HepG2 (cell line): ENCODE data around the gene RPL35. TPM values are rescaled to one million over a fixed set of nuclear protein-coding genes. Genes with fewer than 3 reads are reported as not detected.

Source experiments
- CBFB ChIP-seq: sonication (generic); formaldehyde crosslinking; IDR thresholded peaks from 2 replicates; pipeline ENCODE4 v1.4.0; 2020; ENCODE audit warnings: missing genetic modification reagents
- RBAK ChIP-seq: sonication (generic); formaldehyde crosslinking; IDR thresholded peaks from 2 replicates; pipeline ENCODE4 v1.5.1; 2020; ENCODE audit warnings: mild to moderate bottlenecking, missing genetic modification reagents
- SALL1 ChIP-seq: sonication (generic); formaldehyde crosslinking; IDR thresholded peaks from 2 replicates; pipeline ENCODE4 v1.8.0; 2022; ENCODE audit warnings: mild to moderate bottlenecking, missing genetic modification reagents
- YEATS2 ChIP-seq: sonication (generic); formaldehyde crosslinking; IDR thresholded peaks from 2 replicates; pipeline ENCODE4 v1.4.0; 2020; ENCODE audit warnings: missing genetic modification reagents, borderline replicate concordance
- ZFX ChIP-seq: sonication (generic); formaldehyde crosslinking; IDR thresholded peaks from 2 replicates; pipeline ENCODE4 v1.4.0; 2020; ENCODE audit warnings: mild to moderate bottlenecking, low read depth, missing genetic modification reagents, moderate library complexity
- ZNF598 ChIP-seq: sonication (generic); formaldehyde crosslinking; IDR thresholded peaks from 2 replicates; pipeline ENCODE4 v1.5.1; 2020; ENCODE audit warnings: mild to moderate bottlenecking, missing genetic modification reagents, borderline replicate concordance
- ZNF878 ChIP-seq: sonication (generic); formaldehyde crosslinking; IDR thresholded peaks from 2 replicates; pipeline ENCODE4 v1.8.1; 2023; ENCODE audit warnings: mild to moderate bottlenecking, missing genetic modification reagents, moderate library complexity
- ZSCAN25 ChIP-seq: sonication (generic); formaldehyde crosslinking; IDR thresholded peaks from 2 replicates; pipeline ENCODE4 v1.8.0; 2022; ENCODE audit warnings: mild to moderate bottlenecking, missing genetic modification reagents
- polyA plus RNA-seq, 8 experiments: library from polyadenylated mRNA; depleted of rRNA in 3 of 8; stranded (reverse) in 7 of 8; unstranded in 1 of 8; fragments of >200 nt; fragmentation: Illumina TruSeq in 4 of 8; extraction: Trizol in 4 of 8; gene quantifications; 2 replicates each; pipeline versions ENCODE4 v1.2.1 to v1.2.3, GENCODE V29; 2011 to 2016; ENCODE audit warnings: low read depth in 4 of 8, missing spikeins in 1 of 8, mixed read lengths in 1 of 8; ENCODE audit not compliant: insufficient read depth in 1 of 8
- total RNA-seq, 5 experiments: library from RNA; depleted of rRNA; stranded (reverse); fragments of >200 nt; fragmentation: Illumina TruSeq; extraction: Trizol; gene quantifications; 2 replicates each; pipeline ENCODE4 v1.2.3, GENCODE V29; 2016; ENCODE audit warnings: low read depth in 1 of 5
- TF ChIP-seq, protein P1 (sequence below): sonication (generic); formaldehyde crosslinking; IDR thresholded peaks from 2 replicates; pipeline ENCODE4 v1.5.1; 2020; ENCODE audit warnings: mild to moderate bottlenecking, missing genetic modification reagents, moderate library complexity
- TF ChIP-seq, protein P2 (sequence below): sonication (generic); formaldehyde crosslinking; IDR thresholded peaks from 2 replicates; pipeline ENCODE4 v1.8.1; 2023; ENCODE audit warnings: mild to moderate bottlenecking, missing genetic modification reagents, borderline replicate concordance
- TF ChIP-seq, protein P3 (sequence below): sonication (generic); formaldehyde crosslinking; IDR thresholded peaks from 2 replicates; pipeline ENCODE4 v1.5.0; 2020; ENCODE audit warnings: mild to moderate bottlenecking, missing genetic modification reagents, borderline replicate concordance
- TF ChIP-seq, protein P4 (sequence below): sonication (generic); formaldehyde crosslinking; IDR thresholded peaks from 2 replicates; pipeline ENCODE4 v1.5.1; 2020; ENCODE audit warnings: mild to moderate bottlenecking, missing genetic modification reagents, moderate library complexity

RPL35 gene
- total and polyA plus RNA-seq, 2 of the 13 experiments (the other 11 are each of a cell fraction or from before 2014, with no cell fraction given): 2,153 to 2,935 TPM

DNA sequence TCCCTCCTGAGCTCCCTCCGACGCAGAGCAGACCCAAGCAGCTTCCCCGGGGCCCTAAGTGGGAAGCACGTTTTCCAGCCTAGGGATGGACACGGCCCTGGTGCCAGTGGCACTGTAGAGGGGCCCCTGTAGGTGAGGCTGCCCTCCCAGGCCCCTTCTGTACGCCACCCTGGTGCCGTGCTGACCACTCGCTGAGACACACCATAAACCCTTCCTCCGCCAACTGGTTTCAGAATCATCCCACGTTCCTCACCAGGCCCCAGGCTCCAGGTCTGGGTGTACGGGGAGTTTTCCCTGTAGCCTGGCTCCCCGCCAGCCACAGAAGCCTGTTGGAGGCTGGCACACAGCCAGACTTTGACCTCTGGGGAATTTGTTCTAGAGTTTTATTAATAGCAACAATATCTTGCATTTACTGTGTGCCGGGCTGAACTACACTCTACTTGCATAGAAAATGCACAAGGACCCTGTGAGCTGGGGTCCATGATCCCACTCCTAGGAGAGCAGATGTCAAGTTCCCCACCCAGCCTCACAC is 26.7 kb downstream of the RPL35 start (continued):
- TF ChIP-seq RBAK (CRISPR knock-in tag): no peak
- TF ChIP-seq ZNF598: 0 out of 2 replicates have a peak, but pooled peaks have one; percentile 25
- TF ChIP-seq, protein P1, sequence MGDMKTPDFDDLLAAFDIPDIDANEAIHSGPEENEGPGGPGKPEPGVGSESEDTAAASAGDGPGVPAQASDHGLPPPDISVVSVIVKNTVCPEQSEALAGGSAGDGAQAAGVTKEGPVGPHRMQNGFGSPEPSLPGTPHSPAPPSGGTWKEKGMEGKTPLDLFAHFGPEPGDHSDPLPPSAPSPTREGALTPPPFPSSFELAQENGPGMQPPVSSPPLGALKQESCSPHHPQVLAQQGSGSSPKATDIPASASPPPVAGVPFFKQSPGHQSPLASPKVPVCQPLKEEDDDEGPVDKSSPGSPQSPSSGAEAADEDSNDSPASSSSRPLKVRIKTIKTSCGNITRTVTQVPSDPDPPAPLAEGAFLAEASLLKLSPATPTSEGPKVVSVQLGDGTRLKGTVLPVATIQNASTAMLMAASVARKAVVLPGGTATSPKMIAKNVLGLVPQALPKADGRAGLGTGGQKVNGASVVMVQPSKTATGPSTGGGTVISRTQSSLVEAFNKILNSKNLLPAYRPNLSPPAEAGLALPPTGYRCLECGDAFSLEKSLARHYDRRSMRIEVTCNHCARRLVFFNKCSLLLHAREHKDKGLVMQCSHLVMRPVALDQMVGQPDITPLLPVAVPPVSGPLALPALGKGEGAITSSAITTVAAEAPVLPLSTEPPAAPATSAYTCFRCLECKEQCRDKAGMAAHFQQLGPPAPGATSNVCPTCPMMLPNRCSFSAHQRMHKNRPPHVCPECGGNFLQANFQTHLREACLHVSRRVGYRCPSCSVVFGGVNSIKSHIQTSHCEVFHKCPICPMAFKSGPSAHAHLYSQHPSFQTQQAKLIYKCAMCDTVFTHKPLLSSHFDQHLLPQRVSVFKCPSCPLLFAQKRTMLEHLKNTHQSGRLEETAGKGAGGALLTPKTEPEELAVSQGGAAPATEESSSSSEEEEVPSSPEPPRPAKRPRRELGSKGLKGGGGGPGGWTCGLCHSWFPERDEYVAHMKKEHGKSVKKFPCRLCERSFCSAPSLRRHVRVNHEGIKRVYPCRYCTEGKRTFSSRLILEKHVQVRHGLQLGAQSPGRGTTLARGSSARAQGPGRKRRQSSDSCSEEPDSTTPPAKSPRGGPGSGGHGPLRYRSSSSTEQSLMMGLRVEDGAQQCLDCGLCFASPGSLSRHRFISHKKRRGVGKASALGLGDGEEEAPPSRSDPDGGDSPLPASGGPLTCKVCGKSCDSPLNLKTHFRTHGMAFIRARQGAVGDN (CRISPR knock-in tag): peak; percentile 53
- no peak for TF ChIP-seq YEATS2 (CRISPR knock-in tag)
- TF ChIP-seq, protein P2, sequence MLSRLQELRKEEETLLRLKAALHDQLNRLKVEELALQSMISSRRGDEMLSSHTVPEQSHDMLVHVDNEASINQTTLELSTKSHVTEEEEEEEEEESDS: no peak
- no peak for TF ChIP-seq CBFB (CRISPR knock-in tag)
- no peak for TF ChIP-seq SALL1
- TF ChIP-seq ZFX: 0 out of 2 replicates have a peak, but pooled peaks have one; percentile 25
- TF ChIP-seq, protein P3, sequence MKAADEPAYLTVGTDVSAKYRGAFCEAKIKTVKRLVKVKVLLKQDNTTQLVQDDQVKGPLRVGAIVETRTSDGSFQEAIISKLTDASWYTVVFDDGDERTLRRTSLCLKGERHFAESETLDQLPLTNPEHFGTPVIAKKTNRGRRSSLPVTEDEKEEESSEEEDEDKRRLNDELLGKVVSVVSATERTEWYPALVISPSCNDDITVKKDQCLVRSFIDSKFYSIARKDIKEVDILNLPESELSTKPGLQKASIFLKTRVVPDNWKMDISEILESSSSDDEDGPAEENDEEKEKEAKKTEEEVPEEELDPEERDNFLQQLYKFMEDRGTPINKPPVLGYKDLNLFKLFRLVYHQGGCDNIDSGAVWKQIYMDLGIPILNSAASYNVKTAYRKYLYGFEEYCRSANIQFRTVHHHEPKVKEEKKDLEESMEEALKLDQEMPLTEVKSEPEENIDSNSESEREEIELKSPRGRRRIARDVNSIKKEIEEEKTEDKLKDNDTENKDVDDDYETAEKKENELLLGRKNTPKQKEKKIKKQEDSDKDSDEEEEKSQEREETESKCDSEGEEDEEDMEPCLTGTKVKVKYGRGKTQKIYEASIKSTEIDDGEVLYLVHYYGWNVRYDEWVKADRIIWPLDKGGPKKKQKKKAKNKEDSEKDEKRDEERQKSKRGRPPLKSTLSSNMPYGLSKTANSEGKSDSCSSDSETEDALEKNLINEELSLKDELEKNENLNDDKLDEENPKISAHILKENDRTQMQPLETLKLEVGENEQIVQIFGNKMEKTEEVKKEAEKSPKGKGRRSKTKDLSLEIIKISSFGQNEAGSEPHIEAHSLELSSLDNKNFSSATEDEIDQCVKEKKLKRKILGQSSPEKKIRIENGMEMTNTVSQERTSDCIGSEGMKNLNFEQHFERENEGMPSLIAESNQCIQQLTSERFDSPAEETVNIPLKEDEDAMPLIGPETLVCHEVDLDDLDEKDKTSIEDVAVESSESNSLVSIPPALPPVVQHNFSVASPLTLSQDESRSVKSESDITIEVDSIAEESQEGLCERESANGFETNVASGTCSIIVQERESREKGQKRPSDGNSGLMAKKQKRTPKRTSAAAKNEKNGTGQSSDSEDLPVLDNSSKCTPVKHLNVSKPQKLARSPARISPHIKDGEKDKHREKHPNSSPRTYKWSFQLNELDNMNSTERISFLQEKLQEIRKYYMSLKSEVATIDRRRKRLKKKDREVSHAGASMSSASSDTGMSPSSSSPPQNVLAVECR (CRISPR knock-in tag): 0 out of 2 replicates have a peak, but pooled peaks have one; percentile 17
- no peak for TF ChIP-seq ZSCAN25
- TF ChIP-seq, protein P4, sequence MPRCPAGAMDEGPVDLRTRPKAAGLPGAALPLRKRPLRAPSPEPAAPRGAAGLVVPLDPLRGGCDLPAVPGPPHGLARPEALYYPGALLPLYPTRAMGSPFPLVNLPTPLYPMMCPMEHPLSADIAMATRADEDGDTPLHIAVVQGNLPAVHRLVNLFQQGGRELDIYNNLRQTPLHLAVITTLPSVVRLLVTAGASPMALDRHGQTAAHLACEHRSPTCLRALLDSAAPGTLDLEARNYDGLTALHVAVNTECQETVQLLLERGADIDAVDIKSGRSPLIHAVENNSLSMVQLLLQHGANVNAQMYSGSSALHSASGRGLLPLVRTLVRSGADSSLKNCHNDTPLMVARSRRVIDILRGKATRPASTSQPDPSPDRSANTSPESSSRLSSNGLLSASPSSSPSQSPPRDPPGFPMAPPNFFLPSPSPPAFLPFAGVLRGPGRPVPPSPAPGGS (CRISPR knock-in tag): 0 out of 2 replicates have a peak, but pooled peaks have one; percentile 6
- TF ChIP-seq ZNF878 (CRISPR knock-in tag): no peak
